CD1c-positive myeloid dendritic cell (primary cell): ENCODE results near the gene MET.
"Not testable (repeated sequence)": the region's sequence is repeated elsewhere in the genome, so short reads cannot be mapped to it uniquely, and the experiment has no call there.

ENCODE experiments used
- DNase-seq: peaks from one replicate; pipeline ENCODE4 v3.0.0-alpha.2; 2016; ENCODE audit errors: extremely low spot score

Gene MET

DNA sequence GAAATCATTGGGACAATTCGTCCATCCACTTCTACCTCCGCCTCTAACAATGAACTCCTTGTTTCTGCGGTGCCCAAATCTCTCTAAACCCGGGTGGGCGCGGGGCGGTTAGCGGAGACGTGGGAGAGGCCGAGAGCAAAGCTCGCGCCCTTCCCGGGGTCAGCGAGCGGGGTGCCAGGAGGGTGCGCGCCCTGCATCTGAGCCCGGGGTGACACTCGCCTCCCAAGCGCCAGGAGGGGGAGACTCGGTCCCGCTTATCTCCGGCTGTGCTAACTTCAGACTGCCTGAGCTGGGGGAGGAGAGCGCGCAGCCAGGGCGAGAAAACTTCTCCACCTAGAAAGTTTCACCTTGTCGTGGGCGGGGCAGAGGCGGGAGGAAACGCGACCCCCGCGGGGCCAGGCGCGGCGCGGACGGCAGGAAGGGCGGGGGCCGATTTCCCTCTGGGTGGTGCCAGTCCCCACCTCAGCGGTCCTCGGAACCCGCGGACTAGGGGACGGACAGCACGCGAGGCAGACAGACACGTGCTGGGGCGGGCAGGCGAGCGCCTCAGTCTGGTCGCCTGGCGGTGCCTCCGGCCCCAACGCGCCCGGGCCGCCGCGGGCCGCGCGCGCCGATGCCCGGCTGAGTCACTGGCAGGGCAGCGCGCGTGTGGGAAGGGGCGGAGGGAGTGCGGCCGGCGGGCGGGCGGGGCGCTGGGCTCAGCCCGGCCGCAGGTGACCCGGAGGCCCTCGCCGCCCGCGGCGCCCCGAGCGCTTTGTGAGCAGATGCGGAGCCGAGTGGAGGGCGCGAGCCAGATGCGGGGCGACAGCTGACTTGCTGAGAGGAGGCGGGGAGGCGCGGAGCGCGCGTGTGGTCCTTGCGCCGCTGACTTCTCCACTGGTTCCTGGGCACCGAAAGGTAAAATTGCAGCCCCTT lies at the start of gene MET:
TSS of gene MET (plus strand) at position 516 of the 915 bp plus-strand sequence. CDS start 26,889 bp downstream, outside the sequence.
- peak; percentile 80 for DNase-seq

DNA sequence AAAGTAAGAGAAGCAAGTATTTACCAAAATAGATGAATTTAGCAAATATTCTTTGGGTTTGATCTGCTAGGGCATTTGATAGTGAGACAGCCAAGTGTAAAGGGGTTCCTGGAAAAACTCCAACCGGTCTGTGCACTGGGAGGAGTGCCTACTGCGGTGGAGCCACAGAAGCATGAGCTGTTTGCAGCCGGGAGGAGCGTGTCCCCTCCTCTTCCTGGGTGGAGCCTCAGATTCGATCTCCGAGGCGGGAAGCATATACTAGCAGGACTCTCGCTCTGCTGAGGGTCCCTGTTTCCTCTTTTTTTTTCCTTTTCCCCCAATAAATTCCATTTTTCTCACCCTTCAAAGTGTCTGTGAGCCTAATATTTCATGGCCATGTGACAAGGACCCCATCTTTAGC lies 45.1 kb upstream of the MET start:
- no peak for DNase-seq

- DNase-seq: no peak
Measured at GRCh38 chr7:116629051-116629463, 42.9 kb upstream of the MET start.

DNA sequence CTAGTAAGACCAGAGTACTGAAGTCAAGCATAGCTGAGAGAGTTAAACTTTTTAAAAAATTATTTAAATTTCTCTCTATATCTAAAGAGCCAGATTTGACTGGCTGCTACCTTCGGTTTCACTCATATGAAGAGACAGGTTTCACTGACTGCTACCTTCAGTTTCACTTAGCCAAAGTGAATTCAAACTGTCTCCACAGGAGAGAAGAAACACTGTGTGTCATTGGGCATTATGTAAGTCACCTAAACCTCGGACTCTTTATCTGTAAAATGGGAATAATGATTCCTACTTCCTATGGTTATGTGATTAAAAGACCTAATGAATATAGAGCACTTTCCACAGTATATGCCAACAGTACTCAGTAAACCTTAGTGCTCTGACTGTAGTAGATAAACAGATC lies 41.6 kb upstream of the MET start:
- DNase-seq: no peak

GRCh38 chr7:116630932-116631671 lies 40.9 kb upstream of the MET start:
- peak; percentile 67 for DNase-seq

- DNase-seq: no peak
Measured at GRCh38 chr7:116631676-116632075, 40.3 kb upstream of the MET start.

DNA sequence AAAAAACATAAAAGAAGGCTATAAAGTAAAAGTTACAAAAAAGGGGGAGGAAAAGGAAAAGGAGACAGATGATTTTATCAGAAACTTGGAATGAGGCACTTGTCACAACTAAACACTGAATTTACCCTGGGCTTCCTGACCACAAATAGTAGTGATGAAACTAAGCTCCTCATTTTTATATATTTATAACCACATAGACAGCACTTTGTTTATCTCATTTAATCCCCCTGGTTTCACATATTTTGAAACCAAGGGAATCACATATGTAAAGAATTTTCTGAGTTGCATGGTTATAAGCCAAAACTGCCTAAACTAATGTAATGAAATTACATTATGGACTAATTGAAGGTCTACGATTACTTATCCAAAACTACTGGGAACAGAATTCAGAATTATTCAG lies 39.6 kb upstream of the MET start:
- DNase-seq: no peak

DNA sequence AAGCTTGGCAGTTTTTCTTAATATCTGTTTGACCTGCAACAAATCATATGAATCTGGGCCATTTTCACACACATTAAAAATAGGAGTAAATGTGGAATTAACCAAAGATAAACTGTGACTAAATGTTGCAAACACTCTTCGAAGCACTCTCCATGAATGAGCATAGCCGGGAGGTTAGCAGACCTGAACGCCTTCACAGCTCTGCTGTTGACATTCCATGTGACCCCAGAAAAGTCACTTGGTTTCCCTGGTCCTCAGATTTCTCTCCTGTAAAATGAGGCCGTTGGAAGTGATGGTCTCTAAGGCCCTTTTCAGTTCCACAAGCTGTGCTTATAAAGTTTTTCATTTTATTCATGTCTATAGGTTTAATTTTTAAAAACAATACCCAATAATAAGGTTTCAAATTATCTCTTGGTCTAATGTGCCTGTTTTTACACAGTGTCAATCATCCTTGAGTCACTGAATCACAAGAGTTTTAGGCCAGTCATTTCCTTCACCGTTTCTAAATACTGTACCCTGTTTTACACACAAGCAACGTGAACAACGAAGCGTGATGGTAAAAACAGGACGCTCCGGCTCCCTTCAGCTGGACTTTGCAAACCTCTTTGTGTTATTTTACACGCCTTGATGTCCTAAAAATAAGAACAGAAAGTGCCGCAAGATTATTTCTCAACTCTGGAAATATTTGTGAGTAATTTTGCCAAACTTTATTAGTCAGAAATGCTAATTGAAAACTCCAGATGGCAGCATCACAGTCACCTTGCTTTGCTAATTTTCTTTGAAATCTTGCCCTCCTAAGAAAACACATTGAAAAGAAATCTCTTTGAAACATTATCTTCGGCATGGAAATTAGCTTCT lies 38.6 kb upstream of the MET start:
- DNase-seq: peak; percentile 77

GRCh38 chr7:116636997-116637396 lies 35.0 kb upstream of the MET start:
- DNase-seq: no peak

GRCh38 chr7:116638592-116638991 lies 33.4 kb upstream of the MET start:
- not testable (repeated sequence) for DNase-seq

GRCh38 chr7:116641551-116642153 lies 30.3 kb upstream of the MET start:
- DNase-seq: no peak

- DNase-seq: not testable (repeated sequence)
Measured at GRCh38 chr7:116643148-116643547, 28.8 kb upstream of the MET start.

- no peak for DNase-seq
Measured at GRCh38 chr7:116644628-116645027, 27.4 kb upstream of the MET start.

- no peak for DNase-seq
Measured at GRCh38 chr7:116647290-116647689, 24.7 kb upstream of the MET start.

DNA sequence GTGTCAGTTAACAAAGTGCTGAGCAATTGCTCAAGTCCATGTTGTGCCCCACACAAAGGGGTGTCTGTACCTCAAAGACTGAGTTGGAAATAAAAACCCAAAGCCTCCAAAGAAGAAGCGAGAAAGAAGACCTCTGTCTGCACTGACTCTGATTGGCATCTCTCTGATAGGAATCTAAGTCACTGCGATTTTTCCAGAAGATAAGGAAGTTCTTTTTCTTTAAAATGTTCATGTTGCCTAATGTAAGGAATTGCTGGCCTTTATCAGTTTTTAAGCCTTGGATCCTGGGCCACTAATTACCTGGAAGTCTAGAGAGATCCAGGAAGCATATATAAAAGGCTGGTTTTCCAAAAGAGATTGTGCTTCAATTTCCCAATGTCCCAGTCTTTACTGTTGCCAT lies 24.1 kb upstream of the MET start:
- no peak for DNase-seq

- DNase-seq: no peak
Measured at GRCh38 chr7:116650436-116650835, 21.6 kb upstream of the MET start.

DNA sequence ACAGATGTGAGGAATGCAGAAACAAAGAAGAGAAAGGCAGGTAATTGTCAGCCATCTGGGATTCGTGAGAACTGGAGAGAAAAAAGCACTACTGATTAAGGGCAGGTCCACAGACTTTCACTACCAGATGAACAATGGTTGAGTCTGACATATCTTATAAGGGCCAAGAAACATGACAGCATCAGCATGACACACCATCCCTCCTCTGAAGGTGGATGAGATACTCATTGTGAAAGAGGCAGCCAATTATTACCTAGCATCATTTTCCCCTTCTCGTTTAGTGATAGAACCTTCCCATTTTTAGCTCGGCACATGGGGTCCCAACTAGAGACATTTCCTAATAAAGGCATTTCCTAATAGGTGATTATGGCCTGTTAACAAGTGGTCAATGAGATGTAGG lies 19.2 kb upstream of the MET start:
- DNase-seq: no peak

DNA sequence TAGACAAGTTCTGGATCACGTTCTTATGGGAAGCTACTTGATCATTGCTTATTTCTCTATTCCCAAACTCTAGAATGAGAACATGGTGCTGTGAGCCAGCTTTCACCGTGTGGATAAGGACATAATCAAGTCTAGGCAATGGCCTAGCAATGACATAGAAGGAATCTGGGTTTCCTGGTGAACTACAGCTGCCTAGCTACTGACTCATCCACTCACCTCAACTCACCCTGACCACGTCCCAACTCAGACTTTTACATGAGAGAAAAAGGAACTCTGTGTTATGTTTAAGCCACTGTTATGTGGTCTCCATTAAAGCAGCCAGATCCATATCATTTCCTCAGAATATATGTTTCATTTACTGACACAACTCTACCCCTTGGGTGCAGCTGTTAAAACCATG lies 18.8 kb upstream of the MET start:
- DNase-seq: no peak

GRCh38 chr7:116653646-116654045 lies 18.4 kb upstream of the MET start:
- no peak for DNase-seq

DNA sequence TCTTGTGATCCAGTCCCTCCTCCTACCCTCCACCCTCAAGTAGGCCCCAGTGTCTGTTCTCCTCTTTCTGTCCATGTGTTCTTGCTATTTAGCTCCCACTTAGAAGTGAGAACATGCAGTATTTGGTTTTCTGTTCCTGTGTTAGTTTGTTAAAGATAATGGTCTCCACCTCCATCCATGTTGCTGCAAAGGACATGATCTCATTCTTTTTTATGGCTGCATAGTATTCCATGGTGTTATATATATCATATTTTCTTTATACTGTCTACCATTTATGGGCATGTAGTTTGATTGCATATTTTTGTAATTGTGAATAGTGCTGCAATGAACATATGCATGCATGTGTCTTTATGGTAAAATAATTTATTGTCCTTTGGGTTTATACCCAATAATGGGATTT lies 12.7 kb upstream of the MET start:
- not testable (repeated sequence) for DNase-seq

GRCh38 chr7:116661865-116662264 lies 10.1 kb upstream of the MET start:
- no peak for DNase-seq

- no peak for DNase-seq
Measured at GRCh38 chr7:116663744-116664143, 8.3 kb upstream of the MET start.
